IMR-90 (cell line): ENCODE data around the gene BTRC. TPM values are rescaled to one million over a fixed set of nuclear protein-coding genes. Genes with fewer than 3 reads are reported as not detected.

ENCODE experiments used
- ATAC-seq: fragments of 200-7000 bp; cut with Tn5 transposase; 2 replicates; pipeline ENCODE4 v1.9.1; 2020; ENCODE audit warnings: low read depth, mild to moderate bottlenecking, moderate library complexity
- BruUV-seq: library from RNA; stranded (reverse); fragments of 400-500 nt; replicated peaks from 2 replicates; lab custom pipeline; 2021; lab: Mats Ljungman, UMichigan
- CTCF ChIA-PET: fragments of 300-600 bp; formaldehyde crosslinking; extraction: SDS; loops from one replicate; lab custom pipeline; 2021; ENCODE audit warnings: antibody characterized with exemption; lab: Yijun Ruan, JAX
- POLR2A ChIA-PET: fragments of 300-600 bp; sonication (Branson Sonifier 250); formaldehyde crosslinking; loops from one replicate; lab custom pipeline; 2022; ENCODE audit warnings: antibody characterized with exemption; ENCODE audit not compliant: unreplicated experiment; lab: Charles Lee
- DNase-seq: peaks from one replicate; pipeline ENCODE4 v3.0.0; 2013
- H2AFZ ChIP-seq: replicated peaks from 2 replicates; pipeline ENCODE3; 2013; ENCODE audit warnings: low read length, mild to moderate bottlenecking; ENCODE audit not compliant: poor library complexity
- H2AK5ac ChIP-seq: 2 replicates; pipeline ENCODE4 v1.6.1; 2013; ENCODE audit warnings: low read depth, low read length, inconsistent platforms
- H2AK9ac ChIP-seq: replicated peaks from 2 replicates; pipeline ENCODE3; 2013; ENCODE audit warnings: mild to moderate bottlenecking, low read depth, low read length, moderate library complexity; ENCODE audit not compliant: poor library complexity
- H2BK120ac ChIP-seq: 2 replicates; pipeline ENCODE4 v1.6.1; 2013; ENCODE audit warnings: low read depth, low read length, inconsistent platforms
- H2BK15ac ChIP-seq: 3 replicates; pipeline ENCODE4 v1.6.1; 2013; ENCODE audit warnings: low read depth, low read length, inconsistent platforms
- H2BK20ac ChIP-seq: 2 replicates; pipeline ENCODE4 v1.6.1; 2013; ENCODE audit warnings: low read depth, mild to moderate bottlenecking, inconsistent platforms, low read length, moderate library complexity
- H2BK5ac ChIP-seq: 2 replicates; pipeline ENCODE4 v1.6.1; 2013; ENCODE audit warnings: mild to moderate bottlenecking, low read depth, low read length, inconsistent platforms; ENCODE audit not compliant: poor library complexity, severe bottlenecking
- H3K14ac ChIP-seq: replicated peaks from 2 replicates; pipeline ENCODE4 v1.6.1; 2013; ENCODE audit warnings: low read depth, low read length, inconsistent platforms
- H3K18ac ChIP-seq: 2 replicates; pipeline ENCODE4 v1.6.1; 2013; ENCODE audit warnings: low read depth, low read length, control low read depth
- H3K23ac ChIP-seq: 2 replicates; pipeline ENCODE4 v1.6.1; 2013; ENCODE audit warnings: low read depth, low read length, inconsistent platforms
- H3K27ac ChIP-seq: 2 replicates; pipeline ENCODE4 v1.5.1; 2013; ENCODE audit warnings: mild to moderate bottlenecking, control low read depth, low read length; ENCODE audit not compliant: insufficient read depth
- H3K27me3 ChIP-seq: 2 replicates; pipeline ENCODE4 v1.6.1; 2013; ENCODE audit warnings: low read length; ENCODE audit not compliant: control insufficient read depth, insufficient read depth
- H3K36me3 ChIP-seq: 2 replicates; pipeline ENCODE4 v1.6.1; 2013; ENCODE audit warnings: low read length, mixed read lengths; ENCODE audit not compliant: control insufficient read depth, insufficient read depth
- H3K4ac ChIP-seq: 2 replicates; pipeline ENCODE4 v1.6.1; 2013; ENCODE audit warnings: low read depth, low read length, inconsistent platforms
- H3K4me1 ChIP-seq: 2 replicates; pipeline ENCODE4 v1.6.1; 2013; ENCODE audit warnings: low read length, mixed read lengths; ENCODE audit not compliant: control insufficient read depth, insufficient read depth
- H3K4me2 ChIP-seq: 2 replicates; pipeline ENCODE4 v1.6.1; 2013; ENCODE audit warnings: low read depth, mild to moderate bottlenecking, control low read depth, low read length, moderate library complexity
- H3K4me3 ChIP-seq: 2 replicates; pipeline ENCODE4 v1.5.1; 2013; ENCODE audit warnings: low read depth, mild to moderate bottlenecking, control low read depth, low read length, moderate library complexity; ENCODE audit not compliant: insufficient read depth
- H3K56ac ChIP-seq: 2 replicates; pipeline ENCODE4 v1.6.1; 2013; ENCODE audit warnings: low read length, inconsistent platforms; ENCODE audit not compliant: insufficient read depth; ENCODE audit errors: extremely low read depth
- H3K79me1 ChIP-seq, 2 experiments: 2 replicates each; pipeline ENCODE4 v1.6.1; 2013; ENCODE audit warnings: low read length in 2 of 2, inconsistent platforms in 1 of 2, low read depth in 1 of 2
- H3K9ac ChIP-seq: 2 replicates; pipeline ENCODE4 v1.6.1; 2013; ENCODE audit warnings: low read depth, low read length, control low read depth
- H3K9me1 ChIP-seq: 2 replicates; pipeline ENCODE4 v1.6.1; 2013; ENCODE audit warnings: low read length, inconsistent platforms; ENCODE audit not compliant: insufficient read depth
- H3K9me3 ChIP-seq: 2 replicates; pipeline ENCODE4 v1.6.1; 2013; ENCODE audit warnings: low read length; ENCODE audit not compliant: control insufficient read depth, insufficient read depth
- H4K20me1 ChIP-seq: 2 replicates; pipeline ENCODE4 v1.6.1; 2013; ENCODE audit warnings: low read length, inconsistent platforms; ENCODE audit not compliant: insufficient read depth
- H4K5ac ChIP-seq: 2 replicates; pipeline ENCODE4 v1.6.1; 2013; ENCODE audit warnings: mild to moderate bottlenecking, low read depth, low read length, control low read depth
- H4K8ac ChIP-seq, 2 experiments: 2 replicates each; pipeline ENCODE4 v1.6.1; 2013; ENCODE audit warnings: low read depth in 2 of 2, low read length in 2 of 2, control low read depth in 1 of 2, inconsistent platforms in 1 of 2
- H4K91ac ChIP-seq: 2 replicates; pipeline ENCODE4 v1.6.1; 2013; ENCODE audit warnings: low read depth, low read length, inconsistent platforms; ENCODE audit not compliant: insufficient read depth
- FOS ChIP-seq: fragments of 150-350 bp; IDR thresholded peaks from 2 replicates; pipeline ENCODE4 v1.6.1; 2016; ENCODE audit warnings: low read depth, low read length
- whole genome bisulfite sequencing, 2 experiments: methylation state at CpG; one replicate each; pipeline versions ENCODE4 v1.1.5 to v1.1.7; 2013; ENCODE audit warnings: missing lambda C conversion rate in 2 of 2; ENCODE audit not compliant: insufficient read length in 1 of 2; ENCODE audit errors: extremely low coverage in 2 of 2; 5-methylcytosine and 5-hydroxymethylcytosine counted together
- dilution Hi-C: fragments of 300-500 bp; cut with HindIII; formaldehyde crosslinking; loops from one replicate; pipeline ENCODE4 v1.14.3; 2018; ENCODE audit warnings: low sequenced_read_pairs; ENCODE audit not compliant: unreplicated experiment
- in situ Hi-C: fragments of 300-500 bp; cut with MboI; formaldehyde crosslinking; loops from 3 replicates; pipeline ENCODE4 v1.14.3; 2019; ENCODE audit warnings: low sequenced_read_pairs, inconsistent platforms, mixed read lengths
- intact Hi-C: fragments of 100-400 bp; cut with micrococcal nuclease; formaldehyde crosslinking; loops from 2 replicates; pipeline ENCODE4 v1.10.0; 2022
- polyA plus RNA-seq, 3 experiments: library from polyadenylated mRNA; depleted of rRNA; stranded (reverse); fragments of >200 nt; gene quantifications; 2 replicates each; pipeline ENCODE4 v1.2.3, GENCODE V29; 2012; ENCODE audit warnings: low replicate concordance in 1 of 3
- total RNA-seq: library from RNA; depleted of rRNA; stranded (reverse); fragments of >200 nt; gene quantifications from 2 replicates; pipeline ENCODE4 v1.2.3, GENCODE V29; 2012

BTRC gene
- total and polyA plus RNA-seq, 2 of the 4 experiments (the other 2 are of a cell fraction), result 7.7 to 8.4 TPM

- WGBS, 2 experiments, result 86% methylated on average over 1 of the region's 3 CpGs; no CpG with 5 or more reads in 1 of the 2 experiments
- no peaks in the 10 kb centered on the region for H3K4me1 ChIP-seq
- H4K5ac ChIP-seq, result no peak overlapping the region
- no peaks in the 10 kb centered on the region for H3K9me1 ChIP-seq
- in situ Hi-C loops, result no loop called here
- no peak overlapping the region for H2BK5ac ChIP-seq
- dilution Hi-C loops, result no loop called here
- H4K91ac ChIP-seq, result no peak overlapping the region
- H3K18ac ChIP-seq, result no peak overlapping the region
- ATAC-seq (no peak), DNase-seq (no peak)
- H3K14ac ChIP-seq, result no peak overlapping the region
- peaks cover 11% of the 10 kb centered on the region; the same call in 1 of the 2 replicates for H3K27me3 ChIP-seq
- no peaks in the 10 kb centered on the region for H4K20me1 ChIP-seq
- H3K36me3 ChIP-seq, result no peaks in the 10 kb centered on the region
- no peak overlapping the region for H2BK120ac ChIP-seq
- TF ChIP-seq FOS, result no peak
- H2AK9ac ChIP-seq, result no peak overlapping the region
- H3K4me3 ChIP-seq, result no peak overlapping the region
- intact Hi-C loops, result no loop called here
- H2AFZ ChIP-seq, result no peak overlapping the region
- CTCF ChIA-PET, result no interaction called here
- H4K8ac ChIP-seq, result no peak overlapping the region
- no peak overlapping the region for H3K56ac ChIP-seq
- BruUV-seq, result no TSS peak
- no peaks in the 10 kb centered on the region for H3K9me3 ChIP-seq
- no peak overlapping the region for H3K27ac ChIP-seq
- no peak overlapping the region for H2BK20ac ChIP-seq
- no peak overlapping the region for H3K4me2 ChIP-seq
- H3K23ac ChIP-seq, result no peak overlapping the region
- H3K79me1 ChIP-seq, result peaks cover 5 to 14% of the 10 kb centered on the region in 2 experiments; a peak in 3 of 4 replicates
- POLR2A ChIA-PET, result no interaction called here
- H2BK15ac ChIP-seq, result no peak overlapping the region
- H3K9ac ChIP-seq, result no peak overlapping the region
- H3K4ac ChIP-seq, result no peak overlapping the region
- H2AK5ac ChIP-seq, result no peak overlapping the region
Observed at GRCh38 chr10:101351017-101351416, 2.9 kb upstream of the BTRC start.
